ENCODE results near the gene ZNF536. TPM values are rescaled to one million over a fixed set of nuclear protein-coding genes. Genes with fewer than 3 reads are reported as not detected.

ZNF536 gene
- total RNA-seq, 1 experiment from 2014 or later = not detected

- POLR2A ChIA-PET (ENCODE audit: unreplicated experiment) = no interaction called here
- Histone ChIP-seq H3K9ac (ENCODE audit: low read length) (no peak overlapping the region), H3K9me3 (ENCODE audit: low read length) (no peaks in the 10 kb centered on the region), H3K79me2 (ENCODE audit: low read length) (no peaks in the 10 kb centered on the region), H3K4me3 (ENCODE audit: low read length) (no peak overlapping the region), H3K4me1 (ENCODE audit: insufficient read depth, low read length) (no peaks in the 10 kb centered on the region), H3F3A (ENCODE audit: low read length, unreplicated experiment) (no peaks in the 10 kb centered on the region), H3K36me3 (ENCODE audit: low read depth, low read length) (no peaks in the 10 kb centered on the region), H3K9me2 (replicated peaks; ENCODE audit: low read length) (no peaks in the 10 kb centered on the region), H2AFZ (ENCODE audit: low read length) (no peak overlapping the region), H3K4me2 (ENCODE audit: low read length) (no peak overlapping the region), H4K20me1 (ENCODE audit: low read length) (no peaks in the 10 kb centered on the region), H3K27ac (ENCODE audit: low read length) (no peak overlapping the region), H3K27me3 (ENCODE audit: low read length) (no peaks in the 10 kb centered on the region)
- intact Hi-C loops (cut with micrococcal nuclease) = no loop called here
- DNase-seq = no peak
- CTCF ChIA-PET = no interaction called here
- no peak for TF ChIP-seq EZH2 (IDR thresholded peaks at IDR 0.05; ENCODE audit: low read length, unreplicated experiment)
- no peak for TF ChIP-seq EZH2phosphoT487 (IDR thresholded peaks at IDR 0.05; ENCODE audit: borderline replicate concordance, low read length)
- no peak for TF ChIP-seq CTCF (conservative IDR thresholded peaks at IDR 0.05; ENCODE audit: low read depth, low read length)
- no peak for ATAC-seq
- BruUV-seq (replicated peaks) = no TSS peak
Observed at GRCh38 chr19:30428092-30428680, 56.0 kb downstream of the ZNF536 start.

GRCh38 chr19:30428844-30429243 is 56.7 kb downstream of the ZNF536 start:
- DNase-seq = no peak
- H2AFZ ChIP-seq (ENCODE audit: low read length) = no peak overlapping the region
- no peak for TF ChIP-seq CTCF (conservative IDR thresholded peaks at IDR 0.05; ENCODE audit: low read depth, low read length)
- no peak for TF ChIP-seq EZH2 (IDR thresholded peaks at IDR 0.05; ENCODE audit: low read length, unreplicated experiment)
- no peak for TF ChIP-seq EZH2phosphoT487 (IDR thresholded peaks at IDR 0.05; ENCODE audit: borderline replicate concordance, low read length)
- H3F3A ChIP-seq (ENCODE audit: low read length, unreplicated experiment) = no peaks in the 10 kb centered on the region
- no peak overlapping the region for H3K4me3 ChIP-seq (ENCODE audit: low read length)
- no peaks in the 10 kb centered on the region for H3K79me2 ChIP-seq (ENCODE audit: low read length)
- H3K36me3 ChIP-seq (ENCODE audit: low read depth, low read length) = no peaks in the 10 kb centered on the region
- intact Hi-C loops (cut with micrococcal nuclease) = no loop called here
- H3K4me2 ChIP-seq (ENCODE audit: low read length) = no peak overlapping the region
- POLR2A ChIA-PET (ENCODE audit: unreplicated experiment) = no interaction called here
- ATAC-seq = no peak
- BruUV-seq (replicated peaks) = no TSS peak
- H3K27ac ChIP-seq (ENCODE audit: low read length) = no peak overlapping the region
- H3K9me3 ChIP-seq (ENCODE audit: low read length) = no peaks in the 10 kb centered on the region
- no peaks in the 10 kb centered on the region for H3K9me2 ChIP-seq (replicated peaks; ENCODE audit: low read length)
- CTCF ChIA-PET = no interaction called here
- no peak overlapping the region for H3K9ac ChIP-seq (ENCODE audit: low read length)
- no peaks in the 10 kb centered on the region for H3K27me3 ChIP-seq (ENCODE audit: low read length)
- H4K20me1 ChIP-seq (ENCODE audit: low read length) = no peaks in the 10 kb centered on the region
- H3K4me1 ChIP-seq (ENCODE audit: insufficient read depth, low read length) = no peaks in the 10 kb centered on the region

GRCh38 chr19:30430206-30430734 is 58.1 kb downstream of the ZNF536 start:
- Histone ChIP-seq H2AFZ (ENCODE audit: low read length) (no peak overlapping the region), H4K20me1 (ENCODE audit: low read length) (no peaks in the 10 kb centered on the region), H3K79me2 (ENCODE audit: low read length) (no peaks in the 10 kb centered on the region), H3K9ac (ENCODE audit: low read length) (no peak overlapping the region), H3F3A (ENCODE audit: low read length, unreplicated experiment) (no peaks in the 10 kb centered on the region), H3K36me3 (ENCODE audit: low read depth, low read length) (no peaks in the 10 kb centered on the region), H3K27ac (ENCODE audit: low read length) (no peak overlapping the region), H3K9me3 (ENCODE audit: low read length) (no peaks in the 10 kb centered on the region), H3K4me1 (ENCODE audit: insufficient read depth, low read length) (no peaks in the 10 kb centered on the region), H3K4me2 (ENCODE audit: low read length) (no peak overlapping the region), H3K9me2 (replicated peaks; ENCODE audit: low read length) (no peaks in the 10 kb centered on the region), H3K4me3 (ENCODE audit: low read length) (no peak overlapping the region), H3K27me3 (ENCODE audit: low read length) (no peaks in the 10 kb centered on the region)
- POLR2A ChIA-PET (ENCODE audit: unreplicated experiment) = no interaction called here
- TF ChIP-seq CTCF (conservative IDR thresholded peaks at IDR 0.05; ENCODE audit: low read depth, low read length) (no peak), EZH2phosphoT487 (IDR thresholded peaks at IDR 0.05; ENCODE audit: borderline replicate concordance, low read length) (no peak), EZH2 (IDR thresholded peaks at IDR 0.05; ENCODE audit: low read length, unreplicated experiment) (no peak)
- intact Hi-C loops (cut with micrococcal nuclease) = no loop called here
- ATAC-seq = no peak
- CTCF ChIA-PET = no interaction called here
- no TSS peak for BruUV-seq (replicated peaks)
- DNase-seq = no peak
